NCI-H1436 treated with DMSO at 0.1 percent for 48 hours (cell line): Measurements from ENCODE around the gene SBF2.
"Not testable (repeated sequence)": the region's sequence is repeated elsewhere in the genome, so short reads cannot be mapped to it uniquely, and the experiment has no call there.

Experiments
- DNase-seq: peaks from one replicate; lab custom pipeline; 2025; lab: John Stamatoyannopoulos, UW

Gene SBF2

DNA sequence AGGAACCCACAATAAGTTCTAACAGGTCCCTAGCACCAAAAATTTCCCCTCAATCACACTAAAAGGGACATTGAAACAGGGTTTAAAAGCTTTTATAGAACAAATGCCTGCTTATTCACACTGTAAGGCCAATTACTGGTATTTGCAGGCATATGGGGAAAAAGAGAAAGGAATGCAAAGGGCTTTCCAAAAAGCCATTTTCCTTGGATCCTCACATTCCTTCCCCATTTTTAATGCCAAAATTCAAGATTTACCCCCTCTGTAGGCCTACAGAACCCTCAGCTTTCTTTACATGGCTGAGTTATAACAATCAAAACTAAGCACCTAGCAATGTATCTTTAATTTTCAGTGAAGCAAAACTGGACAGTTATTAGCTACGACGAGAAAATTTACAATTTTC is 102.0 kb downstream of the SBF2 start:
- no peak for DNase-seq

DNA sequence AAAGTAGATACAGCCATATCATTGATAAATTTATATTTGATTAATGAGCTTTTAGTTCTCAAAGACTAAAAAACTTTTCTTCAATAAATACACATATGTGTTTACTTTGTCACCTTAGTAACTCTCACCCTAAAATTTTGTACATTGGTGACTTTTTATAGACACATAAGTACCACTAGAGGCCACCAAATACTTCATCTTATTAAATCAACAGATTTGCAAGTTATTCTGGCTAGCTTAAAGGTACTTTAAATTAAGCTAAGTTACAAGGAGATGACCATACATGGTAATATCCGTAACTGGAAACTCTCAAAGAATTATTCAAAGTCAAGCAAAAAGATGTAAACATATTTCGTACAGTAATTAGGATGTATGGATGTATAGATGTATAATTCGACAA is 112.2 kb downstream of the SBF2 start:
- no peak for DNase-seq

DNA sequence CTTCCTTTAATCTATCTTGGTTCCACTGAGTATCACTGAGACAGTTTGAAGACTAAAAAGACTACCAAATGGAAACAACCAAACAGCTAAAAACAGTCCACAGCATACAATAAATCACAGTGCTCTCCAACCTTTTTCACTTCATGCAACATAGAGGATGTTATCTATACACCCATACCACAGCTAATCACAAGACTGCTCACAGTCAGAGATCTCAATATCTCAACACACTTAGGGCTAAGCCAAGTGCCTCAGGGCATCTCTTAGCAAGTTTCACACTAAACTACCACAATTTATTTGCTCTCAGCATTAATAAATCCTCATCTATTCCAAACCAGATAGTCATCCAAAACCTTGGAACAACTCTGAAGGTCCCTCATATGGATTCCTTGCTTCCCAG is 129.4 kb downstream of the SBF2 start:
- no peak for DNase-seq

DNA sequence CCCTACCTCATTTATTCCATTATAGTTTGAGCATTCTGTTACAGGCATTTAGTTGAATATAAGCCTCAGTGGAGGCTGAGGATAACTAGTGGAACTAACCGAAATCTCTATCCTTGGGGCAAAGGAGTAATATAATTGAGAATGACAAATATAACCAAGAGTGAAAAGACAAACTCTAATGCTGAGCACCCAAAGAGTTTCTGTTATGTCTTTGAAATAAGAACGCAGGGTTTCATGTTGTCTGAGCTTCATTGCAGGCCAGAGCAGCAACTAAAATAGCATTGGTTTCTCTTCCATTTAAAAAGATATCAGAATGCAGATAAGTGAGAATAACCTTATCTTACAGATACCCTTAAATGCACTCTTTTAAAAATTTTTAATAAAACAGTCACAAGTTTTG is 131.8 kb downstream of the SBF2 start:
- DNase-seq: no peak

DNA sequence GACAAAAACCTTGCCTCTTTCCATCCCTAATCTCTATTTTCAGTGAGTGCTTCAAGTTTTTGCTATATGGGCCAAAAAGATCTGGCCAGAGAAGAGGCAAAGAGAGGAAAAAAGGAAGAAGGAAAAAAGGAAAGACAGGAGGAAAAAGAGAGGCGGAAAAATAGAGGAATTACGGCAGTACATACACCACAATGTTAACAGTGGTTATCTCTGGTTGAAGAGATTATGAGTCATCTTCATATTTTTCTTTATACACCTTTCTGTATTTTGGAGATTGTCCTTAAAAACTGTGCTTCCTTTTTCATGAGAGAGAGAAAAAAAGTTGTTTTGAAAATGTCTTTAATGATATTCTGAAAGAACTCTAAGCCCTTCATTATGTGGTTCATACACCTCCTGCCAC is 133.7 kb downstream of the SBF2 start:
- DNase-seq: no peak

DNA sequence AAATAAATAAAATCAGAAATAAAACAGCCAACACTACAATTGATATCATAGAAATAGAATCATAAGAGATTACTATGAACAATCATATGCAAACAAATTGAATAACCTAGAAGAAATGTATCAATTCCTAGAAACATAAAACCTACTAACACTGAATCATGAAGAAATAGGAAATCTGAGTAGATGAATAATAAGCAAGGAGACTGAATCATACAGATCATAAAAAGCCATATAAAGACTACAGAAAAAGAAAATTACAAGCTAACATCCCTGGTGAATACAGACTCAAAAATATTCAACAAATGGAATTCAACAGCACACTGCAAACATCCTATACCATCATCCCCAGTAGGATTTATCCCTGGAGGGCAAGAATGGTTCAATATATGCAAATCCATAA is 135.6 kb downstream of the SBF2 start:
- DNase-seq: no peak

DNA sequence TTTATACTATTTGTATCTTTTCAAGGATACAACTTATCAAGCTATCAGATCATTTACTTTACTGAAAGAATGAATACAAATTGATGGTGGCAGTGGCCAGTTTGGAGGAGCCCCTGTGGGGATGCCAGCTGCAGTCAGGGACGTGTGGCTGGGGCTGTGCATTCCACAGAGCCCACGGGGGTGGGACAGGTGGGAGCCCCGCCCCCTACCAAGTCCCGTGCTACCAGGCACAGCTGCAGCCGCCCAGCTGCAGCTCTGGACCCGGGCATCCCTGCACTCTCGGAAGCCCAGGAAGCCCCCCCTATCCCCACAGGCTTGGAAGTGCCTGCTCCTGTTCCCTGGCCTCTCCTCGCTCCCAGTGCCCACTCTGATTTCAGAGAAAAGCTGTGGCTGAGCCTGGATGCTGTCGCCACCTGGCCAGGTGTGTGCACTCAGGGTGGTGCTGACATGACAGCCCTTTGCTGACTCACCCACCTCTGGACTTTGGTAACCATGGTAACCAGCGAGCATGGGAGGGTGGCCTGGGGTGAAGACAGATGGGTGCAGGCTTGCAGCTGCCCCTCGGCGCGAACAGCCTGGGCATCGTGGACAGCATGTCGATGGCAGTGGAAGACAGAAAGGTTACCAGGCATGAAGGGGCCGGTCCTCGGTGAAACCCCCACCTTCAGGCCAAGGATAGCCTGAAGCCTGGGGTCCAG is 138.1 kb downstream of the SBF2 start:
- DNase-seq: no peak

DNA sequence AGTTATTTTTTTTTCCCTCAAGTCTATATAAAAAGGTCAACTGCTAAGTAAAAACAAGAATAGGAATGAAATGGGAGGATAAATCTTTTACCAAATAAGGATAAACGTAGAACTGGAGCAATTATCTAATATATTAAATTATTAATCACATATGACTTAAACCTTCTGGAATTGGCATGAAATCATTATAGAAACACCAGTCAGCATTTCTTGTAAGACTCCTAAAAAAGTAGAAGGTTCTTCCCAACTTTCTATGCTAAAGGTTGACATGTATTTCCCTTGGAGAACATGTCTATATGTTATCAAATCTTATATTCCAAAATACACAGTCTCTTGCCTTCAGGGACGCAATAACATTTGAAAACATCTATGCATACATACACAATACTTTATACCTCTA is 143.2 kb downstream of the SBF2 start:
- DNase-seq: no peak

DNA sequence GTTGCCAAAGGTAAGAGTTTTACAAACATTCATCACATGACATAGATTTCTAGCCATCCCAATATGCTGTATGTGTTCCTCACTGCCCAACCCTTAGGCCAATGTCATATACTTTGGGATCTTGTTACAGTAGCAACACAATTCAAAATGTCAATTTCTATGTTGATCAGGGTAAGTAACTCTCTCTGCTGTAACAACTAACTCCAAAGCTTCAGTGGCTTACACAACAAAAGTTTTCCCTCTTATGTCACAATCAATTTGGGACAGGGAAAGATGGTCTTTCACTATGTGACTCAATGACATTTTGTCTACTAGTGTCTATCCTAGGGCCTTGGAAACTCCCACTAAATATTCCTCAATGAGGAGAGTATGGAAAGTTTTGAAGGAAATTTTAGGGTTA is 144.5 kb downstream of the SBF2 start:
- DNase-seq: no peak

DNA sequence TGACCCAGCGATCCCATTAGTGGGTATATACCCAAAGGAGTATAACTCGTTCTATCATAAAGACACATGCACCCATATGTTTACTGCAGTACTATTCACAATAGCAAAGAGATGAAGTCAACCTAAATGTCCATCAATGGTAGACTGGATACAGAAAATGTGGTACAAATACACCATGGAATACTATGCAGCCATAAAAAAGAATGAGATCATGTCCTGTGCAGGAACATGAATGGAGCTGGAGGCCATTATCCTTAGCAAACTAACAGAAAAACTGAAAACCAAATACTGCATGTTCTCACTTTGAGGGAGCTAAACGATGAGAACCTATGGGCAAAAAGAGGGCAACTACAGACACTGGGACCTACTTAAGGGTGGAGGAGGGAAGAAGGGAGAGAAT is 146.8 kb downstream of the SBF2 start:
- no peak for DNase-seq

DNA sequence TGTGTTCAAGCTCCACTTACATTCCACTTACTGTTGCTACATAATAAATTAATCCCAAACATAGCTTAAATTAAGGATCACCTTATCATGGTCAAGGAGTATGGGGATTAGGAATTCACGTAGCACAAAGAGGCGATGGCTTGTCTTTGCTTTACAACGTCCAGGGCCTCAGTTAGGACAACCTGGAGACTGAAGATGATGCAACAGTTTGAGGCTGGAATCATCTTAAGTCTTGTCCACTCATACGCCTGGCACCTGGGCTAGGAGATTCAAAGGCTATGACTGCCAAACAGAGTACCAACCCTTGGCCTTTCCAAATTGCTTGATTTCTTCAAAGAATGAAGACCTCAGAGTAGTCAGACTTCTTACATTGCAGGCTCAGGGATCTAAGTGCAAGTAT is 149.1 kb downstream of the SBF2 start:
- DNase-seq: no peak

DNA sequence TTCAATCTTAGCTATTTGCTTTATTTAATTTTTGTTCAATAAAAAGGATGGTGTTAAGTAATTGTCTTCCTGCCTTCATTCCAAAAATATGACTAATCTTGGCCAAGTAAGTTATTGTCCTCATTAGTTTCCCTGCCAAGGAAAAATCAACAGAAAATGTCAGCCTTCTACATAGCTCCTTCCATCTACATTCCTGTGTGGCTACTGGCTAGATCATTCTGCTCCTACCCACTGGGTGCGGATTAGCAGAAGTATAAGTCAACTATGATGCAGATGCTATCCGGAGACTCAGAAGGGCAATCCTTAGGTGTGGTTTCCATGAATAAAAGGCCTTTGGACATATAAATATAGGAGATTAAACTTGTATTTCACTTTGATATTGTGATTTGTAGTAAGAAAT is 154.4 kb downstream of the SBF2 start:
- no peak for DNase-seq

DNA sequence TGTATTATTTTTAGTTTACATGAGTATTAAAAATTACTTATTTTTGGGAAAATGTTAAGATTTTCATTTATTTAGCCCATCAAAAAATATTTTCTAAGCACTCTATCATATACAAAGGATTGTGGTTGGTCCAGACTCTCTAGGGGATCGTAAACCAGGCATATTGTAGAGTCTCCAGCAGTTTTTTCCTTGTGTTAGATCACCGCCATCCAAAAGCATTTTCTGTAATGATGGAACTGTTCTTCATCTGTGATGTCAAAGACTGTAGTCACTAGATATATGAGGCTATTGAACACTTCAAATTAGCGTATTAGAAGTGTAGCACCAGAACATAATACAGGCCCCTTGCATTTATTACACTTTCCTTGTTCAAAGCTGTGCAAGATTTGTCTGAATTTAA is 154.9 kb downstream of the SBF2 start:
- DNase-seq: no peak

DNA sequence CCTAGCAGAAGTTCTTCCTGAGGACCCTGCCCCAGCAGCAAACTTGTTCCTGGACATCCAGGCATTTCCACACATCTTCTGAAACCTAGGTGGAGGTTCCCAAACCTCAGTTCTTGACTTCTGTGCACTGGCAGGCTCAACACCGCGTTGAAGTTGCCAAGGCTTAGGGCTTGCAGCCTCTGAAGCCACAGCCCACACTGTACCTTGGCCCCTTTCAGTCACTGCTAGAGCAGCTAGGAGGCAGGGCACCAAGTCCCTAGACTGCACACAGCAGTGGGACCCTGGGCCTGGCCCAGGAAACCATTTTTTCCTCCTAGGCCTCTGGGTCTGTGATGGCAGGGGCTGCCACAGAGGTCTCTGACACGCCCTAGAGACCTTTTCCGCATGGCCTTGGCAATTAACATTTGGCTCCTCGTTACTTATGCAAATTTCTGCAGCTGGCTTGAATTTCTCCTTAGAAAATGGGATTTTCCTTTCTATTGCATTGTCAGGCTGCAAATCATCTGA is 159.0 kb downstream of the SBF2 start:
- DNase-seq: no peak

DNA sequence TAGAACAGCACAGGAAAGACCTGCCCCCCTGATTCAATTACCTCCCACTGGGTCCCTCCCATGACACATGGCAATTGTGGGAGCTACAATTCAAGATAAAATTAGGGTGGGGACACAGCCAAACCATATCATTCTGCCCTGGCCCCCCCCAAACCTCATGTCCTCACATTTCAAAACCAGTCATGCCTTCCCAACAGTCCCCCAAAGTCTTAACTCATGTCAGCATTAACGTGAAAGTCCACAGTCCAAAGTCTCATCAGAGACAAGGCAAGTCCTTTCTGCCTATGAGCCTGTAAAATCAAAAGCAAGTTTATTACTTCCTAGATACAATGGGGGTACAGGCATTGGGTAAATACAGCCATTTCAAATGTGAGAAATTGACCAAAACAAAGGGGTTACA is 159.8 kb downstream of the SBF2 start:
- not testable (repeated sequence) for DNase-seq

DNA sequence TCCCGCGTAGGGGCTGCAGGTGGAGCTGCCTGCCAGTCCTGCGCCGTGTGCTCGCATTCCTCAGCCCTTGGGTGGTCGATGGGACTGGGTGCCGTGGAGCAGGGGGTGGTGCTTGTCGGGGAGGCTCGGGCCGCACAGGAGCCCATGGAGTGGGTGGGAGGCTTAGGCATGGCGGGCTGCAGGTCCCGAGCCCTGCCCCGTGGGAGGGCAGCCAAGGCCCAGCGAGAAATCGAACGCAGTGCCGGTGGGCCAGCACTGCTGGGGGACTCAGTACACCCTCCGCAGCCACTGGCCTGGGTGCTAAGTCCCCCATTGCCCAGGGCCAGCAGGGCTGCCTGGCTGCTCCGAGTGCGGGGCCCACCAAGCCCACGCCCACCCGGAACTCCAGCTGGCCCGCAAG is 160.8 kb downstream of the SBF2 start:
- not testable (repeated sequence) for DNase-seq

DNA sequence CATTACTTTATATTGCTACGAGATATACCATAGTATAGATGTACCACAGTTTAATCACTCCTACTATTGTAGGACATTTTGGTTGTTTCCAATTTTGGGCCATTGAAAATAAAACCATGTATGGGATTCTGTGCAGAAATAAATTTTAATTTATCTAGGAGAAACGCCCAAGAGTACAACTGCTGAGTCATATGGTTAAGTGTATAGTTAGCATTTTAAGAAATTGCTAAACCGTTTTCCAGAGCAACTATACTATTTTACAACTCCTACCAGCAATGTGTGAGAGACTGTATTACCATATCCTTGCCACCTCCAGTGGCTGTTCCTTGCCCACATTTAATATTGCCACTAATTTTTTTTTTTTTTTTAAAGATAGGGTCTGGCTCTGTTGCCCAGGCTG is 163.1 kb downstream of the SBF2 start:
- no peak for DNase-seq

DNA sequence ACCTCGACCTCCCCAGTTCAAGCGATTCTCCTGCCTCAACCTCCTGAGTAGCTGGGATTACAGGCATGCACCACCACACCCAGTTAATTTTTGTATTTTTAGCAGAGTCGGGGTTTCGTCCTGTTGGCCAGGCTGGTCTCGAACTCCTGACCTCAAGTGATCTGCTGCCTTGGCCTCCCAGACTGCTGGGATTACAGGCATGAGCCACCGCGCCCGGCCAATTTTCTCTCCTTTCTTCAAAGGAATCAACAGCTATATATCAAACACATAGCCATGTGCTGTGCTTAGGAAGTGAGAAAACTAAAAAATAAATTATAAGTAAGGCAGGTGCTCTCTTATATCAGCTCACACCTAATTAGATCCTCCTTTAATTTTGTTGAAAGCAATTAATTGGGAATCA is 164.8 kb downstream of the SBF2 start:
- not testable (repeated sequence) for DNase-seq

DNA sequence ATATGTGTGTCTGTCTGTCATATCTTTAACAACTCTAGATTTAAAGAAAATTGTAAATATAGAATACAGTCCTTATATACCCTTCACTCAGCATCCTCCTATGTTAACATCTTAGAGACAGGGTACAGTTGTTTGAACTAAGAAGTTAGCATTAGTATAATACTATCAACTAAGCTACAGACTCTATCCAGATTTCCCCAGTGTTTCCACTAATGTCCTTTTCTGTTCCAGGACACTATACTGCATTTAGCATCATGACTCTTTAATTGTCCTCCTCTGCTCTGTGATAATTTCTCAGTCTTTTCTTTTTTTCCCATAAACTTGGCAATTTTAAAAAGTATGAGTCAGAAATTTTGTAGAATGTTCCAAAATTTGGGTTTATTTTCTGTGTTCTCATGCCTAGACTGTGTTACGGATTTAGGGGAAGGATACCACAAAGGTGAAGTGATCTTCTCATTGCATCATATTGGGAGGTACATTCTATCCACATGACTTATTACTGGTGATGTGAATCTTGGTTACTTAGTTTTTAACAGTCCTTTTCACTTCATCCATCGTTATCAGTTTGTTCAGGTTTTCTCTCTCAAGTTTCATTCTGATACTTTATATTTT is 168.4 kb downstream of the SBF2 start:
- DNase-seq: no peak

DNA sequence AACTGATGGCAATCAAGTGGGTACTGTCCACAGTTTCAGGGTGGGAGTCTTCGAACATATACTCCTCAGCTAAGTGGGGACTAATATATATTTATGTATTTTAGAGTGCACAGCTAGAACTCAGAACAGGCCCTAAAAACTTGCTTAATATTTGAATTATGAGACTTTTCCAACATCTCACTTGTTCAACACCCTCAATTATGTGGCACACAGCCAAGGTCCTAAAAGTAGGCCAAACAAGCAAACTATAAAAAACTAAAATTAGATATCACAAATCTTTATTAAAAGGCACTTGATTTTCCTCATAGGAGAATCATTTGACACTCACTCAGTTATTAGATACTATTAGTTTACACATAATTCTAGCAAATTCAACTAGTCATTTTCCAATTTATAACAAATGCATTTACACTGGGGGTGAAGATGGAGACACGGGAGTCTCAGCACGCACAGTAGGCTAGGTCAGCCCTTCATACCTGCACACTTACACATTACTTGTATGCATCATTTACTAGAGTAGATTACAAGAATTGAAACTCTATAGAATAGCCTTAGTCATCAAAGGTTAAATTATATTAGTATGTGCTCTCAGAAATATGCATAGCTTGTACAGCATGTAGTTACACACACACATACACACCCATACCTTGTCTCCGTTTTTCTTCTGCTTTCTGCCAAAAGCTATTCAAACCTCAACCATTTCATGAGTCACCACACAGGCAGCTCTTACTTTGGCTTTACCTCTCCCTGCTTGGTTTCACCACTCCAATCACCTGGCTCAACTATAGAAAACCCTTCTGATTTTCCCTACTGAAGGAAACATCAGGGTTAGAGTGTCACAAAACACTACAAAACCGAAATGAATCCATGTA is 171.5 kb downstream of the SBF2 start:
- DNase-seq: no peak

DNA sequence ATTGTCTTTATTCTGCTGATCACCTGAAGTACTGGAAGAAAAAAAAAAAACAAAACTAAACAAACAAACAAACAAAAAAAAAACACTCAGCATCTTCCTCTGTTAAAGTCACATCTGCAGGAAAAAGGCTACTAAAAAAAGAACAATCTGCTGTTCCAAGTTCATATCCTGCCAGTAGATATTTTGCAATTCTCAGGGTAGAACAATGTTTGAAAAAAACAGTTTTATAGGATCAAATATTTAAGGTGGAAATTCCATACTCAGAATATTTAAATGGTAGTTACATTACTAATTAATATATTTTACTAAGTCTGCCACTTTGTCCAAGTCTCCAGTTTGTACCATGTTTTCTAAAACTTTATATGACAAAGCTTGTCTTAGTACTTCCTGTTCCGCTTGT is 175.2 kb downstream of the SBF2 start:
- DNase-seq: no peak

DNA sequence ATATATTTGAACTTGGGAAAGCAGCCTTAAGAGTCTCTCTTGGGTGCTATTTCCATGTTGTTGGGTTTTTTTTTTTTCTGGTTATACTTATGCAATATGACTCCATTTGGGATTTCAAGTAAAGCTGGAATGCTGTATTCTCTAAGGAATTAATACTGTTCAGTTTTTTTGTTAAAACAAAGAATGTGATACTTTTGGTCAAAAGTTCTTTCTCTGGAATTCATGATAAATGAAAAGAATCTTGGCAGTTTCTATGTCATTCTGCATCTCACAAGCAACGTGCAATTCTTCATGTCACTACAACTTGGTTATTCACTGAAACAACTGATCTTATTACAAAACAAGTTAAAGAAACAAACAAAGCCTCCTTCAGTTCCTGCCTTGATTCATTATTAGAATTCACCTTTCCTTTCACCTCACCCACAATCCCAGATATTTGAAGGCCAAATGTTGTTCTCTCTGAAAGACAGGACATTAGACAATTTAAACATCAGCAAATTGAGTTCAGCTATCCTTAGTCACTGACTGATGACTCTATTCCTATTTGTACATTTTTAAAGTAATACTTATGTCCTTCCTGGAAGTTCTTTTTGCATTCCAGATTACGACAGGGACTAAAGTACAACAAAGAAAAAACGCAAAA is 176.2 kb downstream of the SBF2 start:
- no peak for DNase-seq

DNA sequence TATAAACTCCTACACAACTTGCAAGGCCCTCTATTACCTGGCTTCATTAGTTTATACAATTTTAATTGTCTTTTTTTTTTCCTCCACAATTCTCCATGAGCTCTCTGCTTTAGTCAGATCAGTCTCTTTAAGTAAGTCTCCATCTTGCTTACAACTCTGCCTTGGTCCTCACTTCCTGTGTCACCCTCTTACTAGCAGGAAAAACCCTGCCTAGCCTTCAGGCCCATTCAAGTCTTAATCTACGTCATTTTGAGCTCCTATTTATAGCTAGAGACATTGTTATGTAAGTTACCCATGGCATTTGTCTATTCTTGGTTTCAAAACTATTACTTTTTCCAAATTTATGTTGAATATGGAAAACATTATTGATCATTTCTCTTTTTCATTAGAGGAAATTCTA is 177.4 kb downstream of the SBF2 start:
- no peak for DNase-seq
